DOHH2 (cell line): Measurements from ENCODE around the gene ALS2.

Experiments used
- H3F3A ChIP-seq: fragments of 200-600 bp; sonication (generic), shearing (Covaris generic); 2 replicates; pipeline ENCODE4 v1.6.0; 2016; ENCODE audit warnings: antibody characterized with exemption, mild to moderate bottlenecking; ENCODE audit not compliant: control insufficient read depth, insufficient read depth
- H3K27ac ChIP-seq: fragments of 200-600 bp; sonication (generic); 2 replicates; pipeline ENCODE4 v1.5.1; 2014; ENCODE audit warnings: low read depth, mild to moderate bottlenecking, low read length, moderate library complexity
- H3K27me3 ChIP-seq: fragments of 200-600 bp; sonication (generic); 2 replicates; pipeline ENCODE4 v1.6.1; 2014; ENCODE audit warnings: mild to moderate bottlenecking, low read length, mixed read lengths; ENCODE audit not compliant: control insufficient read depth
- H3K36me3 ChIP-seq: fragments of 200-600 bp; sonication (generic); 2 replicates; pipeline ENCODE4 v1.6.1; 2014; ENCODE audit warnings: mild to moderate bottlenecking, low read length, moderate library complexity, mixed read lengths; ENCODE audit not compliant: control insufficient read depth
- H3K4me1 ChIP-seq: fragments of 200-600 bp; sonication (generic); 2 replicates; pipeline ENCODE4 v1.6.1; 2014; ENCODE audit warnings: mild to moderate bottlenecking, low read length, mixed read lengths; ENCODE audit not compliant: control insufficient read depth
- H3K4me2 ChIP-seq: fragments of 200-600 bp; sonication (generic); 2 replicates; pipeline ENCODE4 v1.6.0; 2014; ENCODE audit warnings: mild to moderate bottlenecking, low read length, moderate library complexity
- H3K4me3 ChIP-seq: fragments of 200-600 bp; sonication (generic); 2 replicates; pipeline ENCODE4 v1.5.1; 2014; ENCODE audit warnings: mild to moderate bottlenecking, low read length, mixed read lengths
- H3K79me2 ChIP-seq: fragments of 200-600 bp; sonication (generic); 2 replicates; pipeline ENCODE4 v1.6.1; 2014; ENCODE audit warnings: mild to moderate bottlenecking, low read length, mixed read lengths; ENCODE audit not compliant: control insufficient read depth
- H3K9me2 ChIP-seq: fragments of 200-600 bp; sonication (generic); replicated peaks from 2 replicates; pipeline ENCODE4 v1.6.1; 2014; ENCODE audit warnings: mild to moderate bottlenecking, low read length, mixed read lengths; ENCODE audit not compliant: control insufficient read depth
- H3K9me3 ChIP-seq: fragments of 200-600 bp; sonication (generic); 2 replicates; pipeline ENCODE4 v1.6.1; 2014; ENCODE audit warnings: antibody characterized with exemption, low read length, mixed read lengths; ENCODE audit not compliant: control insufficient read depth, insufficient read depth
- H4K20me1 ChIP-seq: fragments of 200-600 bp; sonication (generic); 2 replicates; pipeline ENCODE4 v1.6.0; 2014; ENCODE audit warnings: low read depth, mild to moderate bottlenecking, antibody characterized with exemption, low read length, moderate library complexity; ENCODE audit not compliant: control insufficient read depth, insufficient read depth
- EZH2phosphoT487 ChIP-seq: fragments of 200-600 bp; sonication (generic); IDR thresholded peaks from 2 replicates; pipeline ENCODE4 v1.6.1; 2017; ENCODE audit warnings: borderline replicate concordance, mild to moderate bottlenecking, antibody characterized with exemption, low read length, moderate library complexity, mixed read lengths
- TF ChIP-seq, protein P1 (sequence below): fragments of 200-600 bp; sonication (generic); IDR thresholded peaks from one replicate; pipeline ENCODE4 v1.5.1; 2014; ENCODE audit warnings: antibody characterized with exemption, mild to moderate bottlenecking, low read depth, low read length; ENCODE audit not compliant: poor library complexity, severe bottlenecking

The ALS2 gene

DNA sequence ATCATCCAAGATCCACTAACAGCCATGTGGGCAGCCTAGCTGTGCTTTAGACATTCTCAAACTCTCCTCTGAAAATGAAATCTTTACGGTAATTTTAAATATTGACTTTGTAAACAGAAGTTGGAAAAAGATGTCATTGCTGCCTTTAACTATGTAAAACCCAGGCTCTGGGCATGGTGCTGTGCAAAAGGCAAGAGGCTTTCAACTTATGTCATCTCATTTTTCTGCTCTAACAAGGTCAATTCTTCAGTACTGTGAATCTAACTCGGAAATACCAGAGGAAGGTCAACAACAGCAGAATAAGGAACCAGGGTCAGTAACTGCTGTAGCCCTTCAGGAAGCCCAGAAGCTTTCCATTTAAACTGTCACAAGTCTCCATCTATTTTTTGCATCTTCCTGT, 45.2 kb downstream of the ALS2 start:
- no peak overlapping the region for H3K27ac ChIP-seq
- no peaks in the 10 kb centered on the region for H3K36me3 ChIP-seq
- no peaks in the 10 kb centered on the region for H4K20me1 ChIP-seq

GRCh38 chr2:201734111-201734510, 46.6 kb downstream of the ALS2 start:
- H3K9me2 ChIP-seq, result no peaks in the 10 kb centered on the region
- H3K27ac ChIP-seq, result no peak overlapping the region
- no peaks in the 10 kb centered on the region for H3F3A ChIP-seq
- H3K9me3 ChIP-seq, result no peaks in the 10 kb centered on the region
- TF ChIP-seq EZH2phosphoT487, result no peak
- TF ChIP-seq, protein P1, sequence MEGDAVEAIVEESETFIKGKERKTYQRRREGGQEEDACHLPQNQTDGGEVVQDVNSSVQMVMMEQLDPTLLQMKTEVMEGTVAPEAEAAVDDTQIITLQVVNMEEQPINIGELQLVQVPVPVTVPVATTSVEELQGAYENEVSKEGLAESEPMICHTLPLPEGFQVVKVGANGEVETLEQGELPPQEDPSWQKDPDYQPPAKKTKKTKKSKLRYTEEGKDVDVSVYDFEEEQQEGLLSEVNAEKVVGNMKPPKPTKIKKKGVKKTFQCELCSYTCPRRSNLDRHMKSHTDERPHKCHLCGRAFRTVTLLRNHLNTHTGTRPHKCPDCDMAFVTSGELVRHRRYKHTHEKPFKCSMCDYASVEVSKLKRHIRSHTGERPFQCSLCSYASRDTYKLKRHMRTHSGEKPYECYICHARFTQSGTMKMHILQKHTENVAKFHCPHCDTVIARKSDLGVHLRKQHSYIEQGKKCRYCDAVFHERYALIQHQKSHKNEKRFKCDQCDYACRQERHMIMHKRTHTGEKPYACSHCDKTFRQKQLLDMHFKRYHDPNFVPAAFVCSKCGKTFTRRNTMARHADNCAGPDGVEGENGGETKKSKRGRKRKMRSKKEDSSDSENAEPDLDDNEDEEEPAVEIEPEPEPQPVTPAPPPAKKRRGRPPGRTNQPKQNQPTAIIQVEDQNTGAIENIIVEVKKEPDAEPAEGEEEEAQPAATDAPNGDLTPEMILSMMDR, result no peak
- H3K79me2 ChIP-seq, result no peaks in the 10 kb centered on the region
- no peaks in the 10 kb centered on the region for H3K36me3 ChIP-seq
- H4K20me1 ChIP-seq, result no peaks in the 10 kb centered on the region
- no peaks in the 10 kb centered on the region for H3K27me3 ChIP-seq
- H3K4me3 ChIP-seq, result no peak overlapping the region
- H3K4me1 ChIP-seq, result peaks cover 5% of the 10 kb centered on the region
- no peak overlapping the region for H3K4me2 ChIP-seq

More for the DNA sequence above, 45.2 kb downstream of the ALS2 start:
- TF ChIP-seq EZH2phosphoT487, result no peak
- TF ChIP-seq, protein P1, result no peak
- H3K9me3 ChIP-seq, result no peaks in the 10 kb centered on the region
- H3K4me3 ChIP-seq, result no peak overlapping the region
- H3K4me2 ChIP-seq, result no peak overlapping the region
- no peaks in the 10 kb centered on the region for H3K9me2 ChIP-seq
- peaks cover 5% of the 10 kb centered on the region for H3K4me1 ChIP-seq
- no peaks in the 10 kb centered on the region for H3K27me3 ChIP-seq
- no peaks in the 10 kb centered on the region for H3F3A ChIP-seq
- H3K79me2 ChIP-seq, result no peaks in the 10 kb centered on the region

- Histone ChIP-seq H3K4me3 (no peak overlapping the region), H3K9me3 (no peaks in the 10 kb centered on the region), H3K36me3 (no peaks in the 10 kb centered on the region), H3F3A (no peaks in the 10 kb centered on the region), H3K79me2 (no peaks in the 10 kb centered on the region), H3K27ac (no peak overlapping the region), H3K27me3 (no peaks in the 10 kb centered on the region), H3K4me2 (no peak overlapping the region), H3K4me1 (peaks cover 5% of the 10 kb centered on the region), H4K20me1 (no peaks in the 10 kb centered on the region), H3K9me2 (no peaks in the 10 kb centered on the region)
- TF ChIP-seq EZH2phosphoT487, result no peak
- TF ChIP-seq, protein P1, result no peak
These were observed 47.2 kb downstream of the ALS2 start for GRCh38 chr2:201733544-201733943.
